GM23338 (cell line): Measurements from ENCODE around the gene TMEM187. TPM values are rescaled to one million over a fixed set of nuclear protein-coding genes. Genes with fewer than 3 reads are reported as not detected.

Experiments used
- ATAC-seq: fragments of 200-7000 bp; cut with Tn5 transposase; 3 replicates; pipeline ENCODE4 v1.9.1; 2020
- DNase-seq: peaks from one replicate; pipeline ENCODE4 v3.0.0-alpha.2; 2015; ENCODE audit warnings: low spot score
- H2AFZ ChIP-seq: fragments of 200-600 bp; sonication (generic); 2 replicates; pipeline ENCODE4 v1.8.0; 2016; ENCODE audit warnings: antibody characterized with exemption, mild to moderate bottlenecking, moderate library complexity
- H3F3A ChIP-seq: fragments of 200-600 bp; sonication (generic); replicated peaks from 2 replicates; pipeline ENCODE4 v1.8.0; 2017; ENCODE audit warnings: antibody characterized with exemption, mixed run types, low read depth
- H3K27ac ChIP-seq: fragments of 200-600 bp; sonication (generic); 2 replicates; pipeline ENCODE4 v1.6.1; 2016; ENCODE audit warnings: low read depth
- H3K27me3 ChIP-seq: fragments of 200-600 bp; sonication (generic); 2 replicates; pipeline ENCODE4 v1.8.0; 2016; ENCODE audit warnings: mild to moderate bottlenecking, mixed run types, moderate library complexity; ENCODE audit not compliant: insufficient read depth
- H3K36me3 ChIP-seq: fragments of 200-600 bp; sonication (generic); 2 replicates; pipeline ENCODE4 v1.8.0; 2016; ENCODE audit warnings: mild to moderate bottlenecking; ENCODE audit not compliant: insufficient read depth
- H3K4me1 ChIP-seq: fragments of 200-600 bp; sonication (generic); 2 replicates; pipeline ENCODE4 v1.8.0; 2016; ENCODE audit warnings: mild to moderate bottlenecking, moderate library complexity; ENCODE audit not compliant: insufficient read depth
- H3K4me2 ChIP-seq: fragments of 200-600 bp; sonication (generic); 2 replicates; pipeline ENCODE4 v1.7.1; 2017; ENCODE audit warnings: mixed run types
- H3K4me3 ChIP-seq: fragments of 200-600 bp; sonication (generic); 2 replicates; pipeline ENCODE4 v1.6.1; 2016; ENCODE audit warnings: mixed run types
- H3K79me2 ChIP-seq: fragments of 200-600 bp; sonication (generic); replicated peaks from 2 replicates; pipeline ENCODE4 v1.8.0; 2017; ENCODE audit warnings: mild to moderate bottlenecking; ENCODE audit not compliant: insufficient read depth
- H3K9me2 ChIP-seq: fragments of 200-600 bp; sonication (generic); 2 replicates; pipeline ENCODE4 v1.8.0; 2017; ENCODE audit not compliant: insufficient read depth
- H4K20me1 ChIP-seq: fragments of 200-600 bp; sonication (generic); replicated peaks from 2 replicates; pipeline ENCODE4 v1.8.0; 2017; ENCODE audit warnings: mild to moderate bottlenecking; ENCODE audit not compliant: insufficient read depth
- H3K27ac Mint-ChIP-seq: 2 replicates; pipeline ENCODE4 v1.8.0; 2020; ENCODE audit warnings: inconsistent platforms, mild to moderate bottlenecking, moderate library complexity, mixed read lengths
- H3K27me3 Mint-ChIP-seq: 3 replicates; pipeline ENCODE4 v1.8.0; 2022; ENCODE audit warnings: low read depth, mild to moderate bottlenecking, moderate library complexity, mixed read lengths, inconsistent platforms; ENCODE audit not compliant: insufficient read depth, poor library complexity
- H3K36me3 Mint-ChIP-seq: 3 replicates; pipeline ENCODE4 v1.8.0; 2021; ENCODE audit warnings: low read depth, mild to moderate bottlenecking, inconsistent platforms, moderate library complexity, mixed read lengths
- H3K4me1 Mint-ChIP-seq: 3 replicates; pipeline ENCODE4 v1.8.0; 2020; ENCODE audit warnings: mild to moderate bottlenecking, inconsistent platforms, mixed read lengths
- H3K4me3 Mint-ChIP-seq: 3 replicates; pipeline ENCODE4 v1.8.0; 2021; ENCODE audit warnings: moderate library complexity, mild to moderate bottlenecking, inconsistent platforms, mixed read lengths
- H3K9me3 Mint-ChIP-seq: 3 replicates; pipeline ENCODE4 v1.8.0; 2020; ENCODE audit warnings: moderate library complexity, mild to moderate bottlenecking, inconsistent platforms, mixed read lengths
- CREB1 ChIP-seq: fragments of 250-450 bp; sonication (Bioruptor Pico); IDR thresholded peaks from 2 replicates; pipeline ENCODE4 v1.5.0; 2020; ENCODE audit warnings: low read depth, mild to moderate bottlenecking, moderate library complexity
- CTCF ChIP-seq, 2 experiments: fragments of 200-600 bp in 1 of 2; sonication (generic) in 1 of 2; conservative IDR thresholded peaks; 2 replicates each; pipeline versions ENCODE4 v1.5.1 to v1.6.1; 2016 to 2017; ENCODE audit warnings: antibody characterized with exemption in 2 of 2, low read depth in 2 of 2, mild to moderate bottlenecking in 2 of 2, moderate library complexity in 1 of 2
- EZH2phosphoT487 ChIP-seq: fragments of 200-600 bp; sonication (generic); IDR thresholded peaks from one replicate; pipeline ENCODE4 v1.8.1; 2018; ENCODE audit warnings: antibody characterized with exemption; ENCODE audit not compliant: unreplicated experiment
- JUNB ChIP-seq: IDR thresholded peaks from one replicate; pipeline ENCODE4 v1.6.1; 2016; ENCODE audit warnings: antibody characterized with exemption; ENCODE audit not compliant: unreplicated experiment
- NANOG ChIP-seq: IDR thresholded peaks from 2 replicates; pipeline ENCODE4 v1.6.1; 2016; ENCODE audit warnings: antibody characterized with exemption, borderline replicate concordance
- POLR2AphosphoS5 ChIP-seq: IDR thresholded peaks from 2 replicates; pipeline ENCODE4 v1.6.1; 2016; ENCODE audit warnings: antibody characterized with exemption, low read depth
- REST ChIP-seq: IDR thresholded peaks from one replicate; pipeline ENCODE4 v1.6.1; 2018; ENCODE audit warnings: antibody characterized with exemption; ENCODE audit not compliant: unreplicated experiment
- STAT1 ChIP-seq: IDR thresholded peaks from one replicate; pipeline ENCODE4 v1.6.1; 2016; ENCODE audit warnings: antibody characterized with exemption; ENCODE audit not compliant: unreplicated experiment
- ZNF114 ChIP-seq: fragments of 250-450 bp; sonication (Bioruptor Pico); IDR thresholded peaks from 2 replicates; pipeline ENCODE4 v1.5.0; 2020; ENCODE audit warnings: mild to moderate bottlenecking, moderate library complexity
- polyA plus RNA-seq: library from polyadenylated mRNA; unstranded; fragments of >200 nt; fragmentation: Nextera tagmentation; extraction: Ambion mirVana; gene quantifications from 2 replicates; pipeline ENCODE4 v1.2.1, GENCODE V29; 2016
- total RNA-seq: library from RNA; depleted of rRNA; stranded (reverse); fragments of >200 nt; shearing (Covaris generic); gene quantifications from 2 replicates; pipeline ENCODE4 v1.2.3, GENCODE V29; 2014
- TF ChIP-seq, protein P1 (sequence below): IDR thresholded peaks from 2 replicates; pipeline ENCODE4 v1.6.1; 2016; ENCODE audit warnings: antibody characterized with exemption

The TMEM187 gene
- total and polyA plus RNA-seq, 2 experiments from 2014 or later, result 2.5 to 4.4 TPM

DNA sequence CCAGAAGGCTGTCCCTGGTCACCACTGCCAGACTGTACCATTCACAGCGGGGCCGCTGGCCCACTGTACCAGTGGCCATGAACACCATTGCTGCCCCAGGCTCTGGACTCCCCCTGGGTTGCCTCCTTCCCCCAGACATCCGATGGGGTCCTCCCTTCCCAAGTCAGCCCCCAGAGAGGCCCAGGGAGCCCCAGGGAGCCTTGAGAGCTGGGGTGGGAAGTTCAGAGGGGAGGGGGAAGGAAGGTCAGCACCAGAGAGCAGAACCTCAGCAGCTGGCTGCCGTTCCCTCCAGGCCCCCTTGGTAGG, 46.0 kb upstream of the TMEM187 start:
- H3K4me3 Mint-ChIP-seq, result peak overlapping the region; percentile 77
- Histone ChIP-seq H3K27me3 (no peaks in the 10 kb centered on the region), H3K4me2 (peak overlapping the region; percentile 83), H3K36me3 (no peaks in the 10 kb centered on the region), H3K79me2 (no peaks in the 10 kb centered on the region), H4K20me1 (no peaks in the 10 kb centered on the region), H3K9me2 (no peaks in the 10 kb centered on the region), H3F3A (0 out of 2 replicates have a peak, but pooled peaks cover 5% of the 10 kb centered on the region), H3K4me1 (peaks cover 10% of the 10 kb centered on the region; the same call in 1 of the 2 replicates), H2AFZ (no peak overlapping the region), H3K4me3 (peak overlapping the region; percentile 65), H3K27ac (no peak overlapping the region)
- H3K27ac Mint-ChIP-seq, result no peak overlapping the region
- no peaks in the 10 kb centered on the region; the same call in 2 of the 3 replicates for H3K9me3 Mint-ChIP-seq
- ATAC-seq (no peak), DNase-seq (no peak)
- TF ChIP-seq ZNF114 (CRISPR knock-in tag), result no peak
- no peak for TF ChIP-seq CTCF (conservative IDR thresholded peaks at IDR 0.05; ENCODE audit: low read depth in 2 of 2)
- TF ChIP-seq EZH2phosphoT487, result no peak
- TF ChIP-seq POLR2AphosphoS5, result no peak
- TF ChIP-seq STAT1, result no peak
- no peak for TF ChIP-seq REST
- TF ChIP-seq NANOG, result no peak
- peaks cover 26% of the 10 kb centered on the region for H3K4me1 Mint-ChIP-seq
- peaks cover 9% of the 10 kb centered on the region for H3K27me3 Mint-ChIP-seq
- H3K36me3 Mint-ChIP-seq, result peaks cover 12% of the 10 kb centered on the region

GRCh38 chrX:153926858-153927671, 45.5 kb upstream of the TMEM187 start:
- Histone ChIP-seq H3K27ac (peak overlapping the region; percentile 90; the same call in 1 of the 2 replicates), H2AFZ (no peak overlapping the region), H4K20me1 (no peaks in the 10 kb centered on the region), H3K9me2 (no peaks in the 10 kb centered on the region), H3K4me1 (peaks cover 10% of the 10 kb centered on the region; the same call in 1 of the 2 replicates), H3K4me2 (peak overlapping the region; percentile 83), H3K27me3 (no peaks in the 10 kb centered on the region), H3K79me2 (no peaks in the 10 kb centered on the region), H3K36me3 (no peaks in the 10 kb centered on the region), H3F3A (0 out of 2 replicates have a peak, but pooled peaks cover 5% of the 10 kb centered on the region), H3K4me3 (peak overlapping the region; percentile 65)
- TF ChIP-seq JUNB, result no peak
- TF ChIP-seq STAT1, result no peak
- TF ChIP-seq CREB1, result no peak
- TF ChIP-seq, protein P1, sequence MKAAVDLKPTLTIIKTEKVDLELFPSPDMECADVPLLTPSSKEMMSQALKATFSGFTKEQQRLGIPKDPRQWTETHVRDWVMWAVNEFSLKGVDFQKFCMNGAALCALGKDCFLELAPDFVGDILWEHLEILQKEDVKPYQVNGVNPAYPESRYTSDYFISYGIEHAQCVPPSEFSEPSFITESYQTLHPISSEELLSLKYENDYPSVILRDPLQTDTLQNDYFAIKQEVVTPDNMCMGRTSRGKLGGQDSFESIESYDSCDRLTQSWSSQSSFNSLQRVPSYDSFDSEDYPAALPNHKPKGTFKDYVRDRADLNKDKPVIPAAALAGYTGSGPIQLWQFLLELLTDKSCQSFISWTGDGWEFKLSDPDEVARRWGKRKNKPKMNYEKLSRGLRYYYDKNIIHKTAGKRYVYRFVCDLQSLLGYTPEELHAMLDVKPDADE, result 0 out of 2 replicates have a peak, but pooled peaks have one; percentile 22
- ATAC-seq (peak; percentile 6), DNase-seq (peak; percentile 55)
- Mint-ChIP-seq H3K36me3 (peaks cover 17% of the 10 kb centered on the region), H3K9me3 (no peaks in the 10 kb centered on the region; the same call in 2 of the 3 replicates), H3K4me1 (peaks cover 26% of the 10 kb centered on the region), H3K27ac (peak overlapping the region; percentile 89), H3K27me3 (peaks cover 9% of the 10 kb centered on the region), H3K4me3 (peak overlapping the region; percentile 77)
